ENCODE data around the gene IL9R.

IL9R gene, protein sequence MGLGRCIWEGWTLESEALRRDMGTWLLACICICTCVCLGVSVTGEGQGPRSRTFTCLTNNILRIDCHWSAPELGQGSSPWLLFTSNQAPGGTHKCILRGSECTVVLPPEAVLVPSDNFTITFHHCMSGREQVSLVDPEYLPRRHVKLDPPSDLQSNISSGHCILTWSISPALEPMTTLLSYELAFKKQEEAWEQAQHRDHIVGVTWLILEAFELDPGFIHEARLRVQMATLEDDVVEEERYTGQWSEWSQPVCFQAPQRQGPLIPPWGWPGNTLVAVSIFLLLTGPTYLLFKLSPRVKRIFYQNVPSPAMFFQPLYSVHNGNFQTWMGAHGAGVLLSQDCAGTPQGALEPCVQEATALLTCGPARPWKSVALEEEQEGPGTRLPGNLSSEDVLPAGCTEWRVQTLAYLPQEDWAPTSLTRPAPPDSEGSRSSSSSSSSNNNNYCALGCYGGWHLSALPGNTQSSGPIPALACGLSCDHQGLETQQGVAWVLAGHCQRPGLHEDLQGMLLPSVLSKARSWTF

DNA sequence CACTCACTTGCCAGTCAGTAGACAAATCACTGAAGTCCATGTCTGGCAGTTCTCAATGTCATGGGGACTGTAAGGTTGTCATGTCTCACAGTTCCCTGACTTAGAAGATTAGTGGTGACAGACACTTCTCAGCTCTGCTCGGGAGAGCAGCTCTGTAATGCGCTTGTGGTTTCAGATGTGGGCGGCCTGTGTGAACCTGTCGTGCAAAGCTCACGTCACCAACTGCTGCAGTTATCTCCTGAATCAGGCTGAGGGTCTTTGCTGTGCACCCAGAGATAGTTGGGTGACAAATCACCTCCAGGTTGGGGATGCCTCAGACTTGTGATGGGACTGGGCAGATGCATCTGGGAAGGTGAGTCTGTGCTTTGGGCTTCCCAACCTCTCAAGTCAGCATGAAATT, at the start of gene IL9R:
IL9R (plus strand) TSS at position 261 of the 400 bp plus-strand sequence; CDS start at position 325, 64 bp downstream.
- DNase-seq (ENCODE audit: low read depth in 2 of 2) = no peak
- TF ChIP-seq, protein P1, sequence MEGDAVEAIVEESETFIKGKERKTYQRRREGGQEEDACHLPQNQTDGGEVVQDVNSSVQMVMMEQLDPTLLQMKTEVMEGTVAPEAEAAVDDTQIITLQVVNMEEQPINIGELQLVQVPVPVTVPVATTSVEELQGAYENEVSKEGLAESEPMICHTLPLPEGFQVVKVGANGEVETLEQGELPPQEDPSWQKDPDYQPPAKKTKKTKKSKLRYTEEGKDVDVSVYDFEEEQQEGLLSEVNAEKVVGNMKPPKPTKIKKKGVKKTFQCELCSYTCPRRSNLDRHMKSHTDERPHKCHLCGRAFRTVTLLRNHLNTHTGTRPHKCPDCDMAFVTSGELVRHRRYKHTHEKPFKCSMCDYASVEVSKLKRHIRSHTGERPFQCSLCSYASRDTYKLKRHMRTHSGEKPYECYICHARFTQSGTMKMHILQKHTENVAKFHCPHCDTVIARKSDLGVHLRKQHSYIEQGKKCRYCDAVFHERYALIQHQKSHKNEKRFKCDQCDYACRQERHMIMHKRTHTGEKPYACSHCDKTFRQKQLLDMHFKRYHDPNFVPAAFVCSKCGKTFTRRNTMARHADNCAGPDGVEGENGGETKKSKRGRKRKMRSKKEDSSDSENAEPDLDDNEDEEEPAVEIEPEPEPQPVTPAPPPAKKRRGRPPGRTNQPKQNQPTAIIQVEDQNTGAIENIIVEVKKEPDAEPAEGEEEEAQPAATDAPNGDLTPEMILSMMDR (IDR thresholded peaks at IDR 0.05; ENCODE audit: low read depth, low read length) = no peak
- no peak within 1 kb of the TSS for H3K4me3 ChIP-seq (replicated peaks in 1 of 2; ENCODE audit: low read depth in 2 of 2, low read length in 2 of 2)

DNA sequence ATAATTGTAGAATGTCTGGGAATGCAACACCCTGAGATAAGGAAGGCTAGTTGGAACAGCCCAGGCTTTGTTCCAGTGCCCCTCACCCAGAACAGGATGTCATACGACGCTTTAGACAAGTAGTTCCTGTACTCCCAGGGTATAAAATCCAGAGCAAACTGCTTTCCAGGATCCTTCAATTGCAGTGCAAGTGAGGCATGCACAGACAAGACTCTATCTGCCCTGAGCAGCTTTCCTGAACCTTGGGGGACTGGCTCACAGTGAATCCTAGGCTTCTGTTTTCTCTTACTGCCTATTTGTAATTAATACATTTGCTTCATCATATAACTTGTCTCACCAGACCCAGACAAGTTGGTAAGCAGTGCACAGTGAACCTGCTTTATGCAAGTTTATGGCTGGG, 48.4 kb upstream of the IL9R start:
- DNase-seq (ENCODE audit: low read depth in 2 of 2) = peak in 1 of 2 donors; percentile 3
- TF ChIP-seq, protein P1 (IDR thresholded peaks at IDR 0.05; ENCODE audit: low read depth, low read length) = no peak
- no peak overlapping the region for H3K4me3 ChIP-seq (replicated peaks in 1 of 2; ENCODE audit: low read depth in 2 of 2, low read length in 2 of 2)

DNA sequence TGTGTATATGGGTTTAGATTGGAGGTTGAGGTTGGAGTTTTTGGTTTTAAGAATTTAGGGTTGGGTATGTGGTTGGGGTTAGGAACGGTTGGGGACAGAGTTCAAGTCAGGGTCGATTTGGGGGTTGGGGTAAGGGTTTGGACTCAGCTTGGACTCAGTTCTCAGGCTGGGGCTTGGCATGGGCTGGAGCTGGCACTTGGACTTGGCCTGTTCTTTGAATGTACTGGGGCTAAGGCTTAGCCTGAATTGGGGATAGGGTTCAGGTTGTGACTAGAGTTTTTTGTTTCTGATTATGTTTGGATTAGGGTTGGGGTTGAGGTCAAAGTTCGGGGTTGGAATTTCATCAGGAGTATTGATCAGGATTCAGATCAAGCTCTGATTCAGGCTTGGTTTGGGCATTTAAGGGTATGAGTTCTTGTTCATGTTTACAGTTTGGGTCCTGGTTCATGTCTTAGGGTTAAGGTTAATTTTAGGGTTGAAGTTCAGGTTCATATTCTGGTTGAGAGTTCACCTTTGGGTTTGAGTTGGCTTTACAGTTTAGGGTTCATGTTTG, 46.2 kb upstream of the IL9R start:
- H3K4me3 ChIP-seq (replicated peaks in 1 of 2; ENCODE audit: low read depth in 2 of 2, low read length in 2 of 2) = no peak overlapping the region
- DNase-seq (ENCODE audit: low read depth in 2 of 2) = no peak
- TF ChIP-seq, protein P1 (IDR thresholded peaks at IDR 0.05; ENCODE audit: low read depth, low read length) = no peak

DNA sequence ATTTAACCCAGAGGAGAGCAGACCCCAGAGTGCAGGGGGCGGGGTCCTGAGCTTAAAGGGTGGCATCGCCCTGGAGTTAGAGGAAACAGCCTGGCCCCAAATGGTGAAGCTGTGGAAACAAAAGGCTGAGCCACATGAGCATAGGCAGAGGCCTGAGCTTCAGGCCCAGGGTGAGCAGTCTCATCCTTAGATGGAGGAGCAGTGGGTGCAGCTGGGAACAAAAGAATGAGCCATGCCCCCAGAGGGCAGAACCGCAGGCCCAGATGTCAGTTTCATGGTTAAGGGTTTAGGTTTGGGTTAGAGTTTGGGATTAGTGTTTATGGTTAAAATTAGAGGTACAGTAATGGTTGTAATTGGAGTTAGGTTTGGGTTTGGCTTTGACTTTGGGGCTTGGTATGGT, 44.4 kb upstream of the IL9R start:
- no peak overlapping the region for H3K4me3 ChIP-seq (replicated peaks in 1 of 2; ENCODE audit: low read depth in 2 of 2, low read length in 2 of 2)
- TF ChIP-seq, protein P1 (IDR thresholded peaks at IDR 0.05; ENCODE audit: low read depth, low read length) = no peak
- DNase-seq (ENCODE audit: low read depth in 2 of 2) = no peak

DNA sequence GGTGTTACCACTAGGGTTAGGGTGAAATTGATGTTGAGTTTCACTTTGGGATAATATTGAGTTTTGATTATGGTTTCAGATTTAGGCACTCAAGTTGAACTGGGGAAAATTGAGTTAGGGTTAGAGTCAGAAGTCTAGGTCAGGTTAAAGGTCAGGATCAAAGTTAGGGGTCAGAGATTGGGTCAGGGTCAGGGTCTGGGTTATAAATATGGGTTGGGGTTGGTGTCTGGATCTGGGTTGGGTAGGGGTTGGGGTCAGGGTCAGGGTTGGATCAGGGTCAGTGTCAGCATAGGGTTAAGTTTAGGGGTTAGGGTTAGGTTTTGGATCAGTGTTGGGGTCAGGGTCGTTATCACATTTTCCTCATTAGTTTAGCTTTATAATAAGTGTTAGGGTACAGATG, 42.7 kb upstream of the IL9R start:
- TF ChIP-seq, protein P1 (IDR thresholded peaks at IDR 0.05; ENCODE audit: low read depth, low read length) = no peak
- DNase-seq (ENCODE audit: low read depth in 2 of 2) = no peak
- no peak overlapping the region for H3K4me3 ChIP-seq (replicated peaks in 1 of 2; ENCODE audit: low read depth in 2 of 2, low read length in 2 of 2)

DNA sequence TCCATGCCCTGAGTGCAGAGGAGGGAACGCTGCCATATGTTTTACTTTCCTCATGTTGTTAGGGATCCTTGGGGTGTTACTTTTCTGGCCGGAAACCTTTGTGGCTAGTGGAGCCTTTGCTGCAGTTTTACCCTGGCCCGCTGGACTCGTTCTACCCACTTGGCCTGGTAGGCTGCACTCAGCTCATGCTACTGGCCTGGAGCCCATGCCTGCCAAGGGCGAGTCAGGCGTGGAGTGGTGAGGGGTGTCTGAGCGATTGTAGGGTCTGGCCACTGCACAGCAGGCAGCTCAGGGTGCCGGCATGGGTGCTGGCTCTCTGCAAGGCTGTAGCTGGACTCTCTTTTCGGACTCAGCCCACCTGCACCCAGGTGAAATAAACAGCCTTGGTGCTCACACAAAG, 41.4 kb upstream of the IL9R start:
- TF ChIP-seq, protein P1 (IDR thresholded peaks at IDR 0.05; ENCODE audit: low read depth, low read length) = no peak
- no peak for DNase-seq (ENCODE audit: low read depth in 2 of 2)
- H3K4me3 ChIP-seq (replicated peaks in 1 of 2; ENCODE audit: low read depth in 2 of 2, low read length in 2 of 2) = no peak overlapping the region
